ENCODE measurements around the gene CD53.
"Not testable (repeated sequence)": the region's sequence is repeated elsewhere in the genome, so short reads cannot be mapped to it uniquely, and the experiment has no call there.

The CD53 gene, protein sequence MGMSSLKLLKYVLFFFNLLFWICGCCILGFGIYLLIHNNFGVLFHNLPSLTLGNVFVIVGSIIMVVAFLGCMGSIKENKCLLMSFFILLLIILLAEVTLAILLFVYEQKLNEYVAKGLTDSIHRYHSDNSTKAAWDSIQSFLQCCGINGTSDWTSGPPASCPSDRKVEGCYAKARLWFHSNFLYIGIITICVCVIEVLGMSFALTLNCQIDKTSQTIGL

DNA sequence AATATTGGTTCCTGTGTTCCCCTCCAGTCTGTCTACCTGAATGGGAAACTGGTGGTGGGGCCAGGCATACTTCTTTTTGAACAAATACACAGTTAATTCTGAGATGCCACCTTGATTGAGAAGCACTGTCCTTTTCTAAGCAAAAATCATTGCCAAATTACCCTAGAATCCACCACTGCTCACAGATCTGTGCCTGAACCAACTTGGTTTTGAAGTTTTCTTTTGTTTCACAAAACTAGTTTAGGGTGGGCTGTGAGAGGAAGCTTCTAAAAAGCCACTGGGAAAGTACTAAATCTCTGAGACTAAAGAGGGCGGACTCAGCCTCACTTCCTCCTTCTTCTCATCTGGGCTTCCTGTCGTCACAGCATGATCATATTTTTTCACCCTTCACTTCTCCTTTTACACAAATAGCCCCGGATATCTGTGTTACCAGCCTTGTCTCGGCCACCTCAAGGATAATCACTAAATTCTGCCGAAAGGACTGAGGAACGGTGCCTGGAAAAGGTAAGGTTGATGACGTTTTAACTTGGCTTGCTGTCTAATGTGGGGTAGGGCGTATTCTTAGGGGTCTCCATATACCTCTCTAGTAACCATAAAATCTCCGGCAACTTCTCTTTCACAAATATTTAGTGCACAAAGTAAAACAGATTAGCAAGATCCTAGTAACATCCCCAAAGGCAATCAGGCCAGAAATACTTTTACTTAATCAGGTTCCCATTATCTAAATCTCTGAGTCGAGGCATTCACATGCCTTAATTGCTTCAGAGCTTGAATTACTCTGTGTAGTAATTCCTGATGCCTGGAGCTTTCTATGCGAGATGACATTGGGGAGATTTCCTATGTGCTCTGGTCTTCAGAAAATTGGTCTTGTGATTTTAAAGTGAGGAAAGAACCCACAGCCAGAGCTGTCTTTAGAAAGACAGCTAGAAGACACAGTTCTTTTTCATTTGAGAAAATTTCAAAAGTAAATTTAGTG lies at the start of gene CD53:
TSS of gene CD53 (plus strand) at position 404 of the 976 bp plus-strand sequence. CDS start 18,261 bp downstream, outside the sequence.
- peak in 1 of 2 donors; percentile 47 for DNase-seq (ENCODE audit: low read depth in 1 of 2, low spot score in 1 of 2)

DNA sequence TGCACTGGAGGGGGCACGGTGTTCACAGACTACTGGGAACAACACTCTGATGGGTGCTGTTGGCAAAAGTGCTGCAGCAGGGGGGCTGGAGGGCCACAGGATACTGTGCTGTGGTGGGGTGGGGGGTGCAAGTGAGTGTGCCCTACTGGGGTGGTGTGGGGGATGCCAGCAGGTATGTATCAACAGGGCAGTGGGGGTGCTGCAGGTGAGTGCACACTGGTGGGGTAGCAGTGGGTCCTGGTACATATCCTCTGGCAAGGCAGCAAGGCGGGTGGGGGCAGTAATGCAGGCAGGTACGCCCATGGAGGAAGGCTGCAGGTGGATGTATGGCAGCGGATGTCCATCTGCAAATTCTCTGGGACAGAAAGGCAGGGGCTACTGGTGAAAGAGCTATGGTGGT lies 48.8 kb upstream of the CD53 start:
- no peak for DNase-seq (ENCODE audit: low read depth in 1 of 2, low spot score in 1 of 2)

DNA sequence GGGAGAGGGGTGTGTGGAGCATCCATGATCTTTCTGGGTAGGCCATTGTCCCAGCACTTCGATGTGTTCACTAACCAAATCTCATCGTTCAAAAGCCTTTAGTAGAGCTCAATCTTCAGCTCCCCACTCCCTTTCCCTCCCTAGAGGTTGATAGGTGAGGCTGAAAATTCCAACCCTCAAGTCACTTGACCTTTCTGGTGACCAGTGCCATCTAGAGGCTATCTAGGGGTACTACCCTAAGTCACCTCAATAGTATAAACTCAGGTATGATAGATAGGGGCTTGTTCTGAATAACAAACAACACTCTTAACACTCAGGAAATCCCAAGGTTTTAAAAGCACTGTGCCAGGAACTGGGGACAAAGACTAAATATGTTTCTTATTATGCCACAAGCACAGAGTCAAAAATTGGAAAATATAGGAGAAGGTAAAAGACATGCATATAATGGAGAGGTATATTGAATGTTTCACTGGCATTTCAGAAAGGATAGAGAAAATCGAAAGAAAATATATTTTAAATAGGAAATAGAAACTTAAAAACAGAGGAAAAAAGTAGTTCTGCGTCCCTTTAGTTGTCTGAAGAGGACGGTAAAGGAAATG lies 42.9 kb upstream of the CD53 start:
- peak in 1 of 2 donors; percentile 34 for DNase-seq (ENCODE audit: low read depth in 1 of 2, low spot score in 1 of 2)

GRCh38 chr1:110833779-110834178 lies 39.2 kb upstream of the CD53 start:
- not testable (repeated sequence) for DNase-seq (ENCODE audit: low read depth in 1 of 2, low spot score in 1 of 2)

- no peak for DNase-seq (ENCODE audit: low read depth in 1 of 2, low spot score in 1 of 2)
Measured at GRCh38 chr1:110846861-110847260, 26.1 kb upstream of the CD53 start.

DNA sequence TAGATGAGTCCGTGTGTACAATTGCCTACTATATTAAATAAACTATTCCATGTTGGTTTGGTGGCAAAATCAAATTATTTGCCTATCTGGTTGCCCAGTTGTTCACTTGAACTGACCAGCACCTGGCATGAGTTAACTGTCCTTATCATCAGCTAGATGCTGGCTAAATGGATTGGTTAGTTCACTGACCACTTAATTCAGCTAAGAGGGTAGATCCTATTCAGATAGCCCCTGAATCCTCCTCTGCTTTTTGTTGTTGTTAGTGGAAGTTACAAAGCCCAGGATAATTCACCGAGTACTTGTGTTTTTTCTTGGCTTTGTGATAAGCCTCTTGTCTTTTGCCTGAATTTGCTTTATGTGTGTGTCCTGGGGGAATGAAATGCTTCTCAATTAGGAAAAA lies 22.8 kb upstream of the CD53 start:
- no peak for DNase-seq (ENCODE audit: low read depth in 1 of 2, low spot score in 1 of 2)

GRCh38 chr1:110850627-110851026 lies 22.3 kb upstream of the CD53 start:
- DNase-seq (ENCODE audit: low read depth in 1 of 2, low spot score in 1 of 2): no peak

- DNase-seq (ENCODE audit: low read depth in 1 of 2, low spot score in 1 of 2): no peak
Measured at GRCh38 chr1:110853135-110853534, 19.8 kb upstream of the CD53 start.

DNA sequence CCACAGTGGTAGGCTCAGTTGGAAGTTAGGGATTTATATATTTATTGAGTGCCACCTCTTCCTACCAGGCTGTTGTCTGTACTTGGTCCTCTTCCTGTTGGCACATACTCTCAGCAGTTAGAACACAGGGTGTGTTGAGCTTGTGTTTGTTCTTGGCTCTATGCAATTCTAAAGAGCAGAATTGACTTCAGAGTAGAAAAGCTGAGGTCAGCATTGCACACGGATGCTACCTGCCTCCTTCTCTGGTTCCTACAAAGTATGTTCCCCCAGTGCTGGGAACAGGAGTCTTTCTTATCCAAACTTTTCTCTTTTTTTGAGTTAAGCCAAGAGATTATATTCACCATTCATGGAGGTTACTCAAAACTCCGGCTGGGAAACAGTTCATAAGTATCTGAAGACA lies 16.5 kb upstream of the CD53 start:
- no peak for DNase-seq (ENCODE audit: low read depth in 1 of 2, low spot score in 1 of 2)

DNA sequence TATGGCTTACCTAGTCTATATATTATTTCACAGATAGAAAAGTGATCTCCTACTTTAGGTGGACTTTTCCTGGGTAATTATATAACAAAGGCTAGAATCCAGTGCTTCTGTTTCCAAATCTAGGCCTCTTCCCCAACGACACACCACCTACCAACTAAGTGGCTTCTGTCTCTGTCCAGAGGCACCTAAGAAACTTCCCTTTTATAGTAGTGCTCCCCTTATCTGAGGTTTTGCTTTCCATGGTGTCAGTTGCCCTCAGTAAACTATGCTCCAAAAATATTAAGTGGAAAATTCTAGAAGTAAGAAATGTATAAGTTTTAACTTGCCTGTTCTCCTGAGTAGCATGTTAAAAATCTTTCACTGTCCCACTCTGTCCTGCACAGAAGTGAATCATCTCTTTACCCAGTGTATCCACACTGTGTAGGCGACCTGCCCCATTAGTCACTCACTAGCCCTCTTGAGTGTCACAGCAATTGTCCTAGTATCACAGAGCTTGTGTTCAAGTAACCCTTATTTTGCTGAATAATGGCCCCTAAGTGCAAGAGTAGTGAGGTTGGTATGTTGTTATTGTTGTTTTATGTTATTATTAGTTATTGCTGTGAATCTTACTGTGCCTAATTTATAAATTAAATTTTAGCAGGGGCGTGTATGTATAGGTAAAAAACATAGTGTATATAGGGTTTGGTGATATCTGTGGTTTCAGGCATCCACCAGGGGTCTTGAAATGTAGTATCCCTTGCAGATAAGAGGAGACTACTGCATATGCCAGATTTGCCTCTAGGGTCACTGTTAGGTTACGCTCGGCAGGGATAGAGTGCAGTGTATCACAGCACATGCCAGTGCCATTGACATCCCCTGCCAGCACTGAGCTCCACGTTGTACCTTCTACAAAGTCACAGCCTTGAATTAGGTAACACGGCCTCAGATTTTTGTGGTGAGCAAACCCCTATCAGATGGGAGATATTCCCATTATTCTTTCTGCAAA lies 14.7 kb upstream of the CD53 start:
- no peak for DNase-seq (ENCODE audit: low read depth in 1 of 2, low spot score in 1 of 2)

DNA sequence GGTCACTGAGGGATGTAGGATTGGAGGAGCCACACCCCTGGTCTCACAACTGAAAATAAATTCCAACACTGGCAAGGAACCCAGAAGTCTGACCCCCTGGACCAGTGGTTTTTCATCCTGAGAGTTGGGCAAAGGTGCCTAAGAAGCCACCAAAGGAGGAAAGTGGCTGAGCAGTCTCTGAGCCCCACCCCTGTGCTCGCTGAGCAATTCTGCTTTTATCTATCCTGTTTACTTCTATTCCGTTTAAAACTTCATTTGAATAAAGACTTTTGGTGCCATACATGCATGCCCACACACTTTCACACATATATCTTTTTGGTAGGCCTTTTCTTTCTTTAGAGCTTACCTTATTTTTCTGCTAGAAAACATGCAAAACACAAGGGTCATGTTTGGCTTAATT lies 13.9 kb upstream of the CD53 start:
- DNase-seq (ENCODE audit: low read depth in 1 of 2, low spot score in 1 of 2): no peak

- DNase-seq (ENCODE audit: low read depth in 1 of 2, low spot score in 1 of 2): no peak
Measured at GRCh38 chr1:110860174-110860573, 12.8 kb upstream of the CD53 start.

DNA sequence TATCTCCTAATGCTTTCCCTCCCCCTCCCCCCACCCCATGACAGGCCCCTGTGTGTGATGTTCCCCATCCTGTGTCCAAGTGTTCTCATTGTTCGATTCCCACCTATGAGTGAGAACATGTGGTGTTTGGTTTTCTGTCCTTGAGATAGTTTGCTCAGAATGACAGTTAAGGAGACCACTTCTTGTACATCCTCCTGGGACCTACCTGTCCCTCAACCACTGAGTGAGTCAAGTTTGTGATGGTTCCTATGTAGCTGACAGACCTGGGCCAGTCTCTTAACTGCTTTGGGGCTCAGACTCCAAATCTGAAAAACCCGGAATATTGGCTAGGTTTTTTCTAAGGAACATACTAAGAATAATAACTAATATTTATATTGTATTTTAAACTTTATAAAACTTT lies 12.3 kb upstream of the CD53 start:
- not testable (repeated sequence) for DNase-seq (ENCODE audit: low read depth in 1 of 2, low spot score in 1 of 2)

- not testable (repeated sequence) for DNase-seq (ENCODE audit: low read depth in 1 of 2, low spot score in 1 of 2)
Measured at GRCh38 chr1:110861942-110862341, 11.0 kb upstream of the CD53 start.

DNA sequence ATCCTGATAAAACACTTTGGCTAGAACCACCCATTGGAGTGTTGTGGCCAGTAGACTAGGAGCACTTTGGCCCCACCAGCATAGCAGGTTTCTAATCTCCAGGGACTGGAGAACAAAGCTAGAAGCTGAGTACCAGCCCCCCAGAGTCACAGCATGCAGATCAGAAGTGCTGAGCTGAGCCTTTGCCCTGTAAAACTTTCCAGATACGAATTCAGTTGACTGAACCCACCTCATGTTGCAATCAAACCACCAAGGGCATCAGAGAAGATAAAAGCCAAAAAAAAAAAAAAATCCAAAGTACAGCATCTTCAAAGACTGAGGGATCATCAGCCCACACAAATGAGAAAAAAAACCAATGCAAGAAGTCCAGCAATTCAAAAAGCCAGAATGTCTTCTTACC lies 8.7 kb upstream of the CD53 start:
- DNase-seq (ENCODE audit: low read depth in 1 of 2, low spot score in 1 of 2): no peak

GRCh38 chr1:110870721-110871388 lies 2.1 kb upstream of the CD53 start:
- no peak for DNase-seq (ENCODE audit: low read depth in 1 of 2, low spot score in 1 of 2)

- no peak for DNase-seq (ENCODE audit: low read depth in 1 of 2, low spot score in 1 of 2)
Measured at GRCh38 chr1:110872366-110872744, 593 bp upstream of the CD53 start.

- no peak for DNase-seq (ENCODE audit: low read depth in 1 of 2, low spot score in 1 of 2)
Measured at GRCh38 chr1:110873856-110874255, 908 bp downstream of the CD53 start.

- no peak for DNase-seq (ENCODE audit: low read depth in 1 of 2, low spot score in 1 of 2)
Measured at GRCh38 chr1:110874324-110875215, 1.6 kb downstream of the CD53 start.
